ENCODE results near the gene NPIPA7.
"Not testable (repeated sequence)": the region's sequence is repeated elsewhere in the genome, so short reads cannot be mapped to it uniquely, and the experiment has no call there.

NPIPA7 gene

DNA sequence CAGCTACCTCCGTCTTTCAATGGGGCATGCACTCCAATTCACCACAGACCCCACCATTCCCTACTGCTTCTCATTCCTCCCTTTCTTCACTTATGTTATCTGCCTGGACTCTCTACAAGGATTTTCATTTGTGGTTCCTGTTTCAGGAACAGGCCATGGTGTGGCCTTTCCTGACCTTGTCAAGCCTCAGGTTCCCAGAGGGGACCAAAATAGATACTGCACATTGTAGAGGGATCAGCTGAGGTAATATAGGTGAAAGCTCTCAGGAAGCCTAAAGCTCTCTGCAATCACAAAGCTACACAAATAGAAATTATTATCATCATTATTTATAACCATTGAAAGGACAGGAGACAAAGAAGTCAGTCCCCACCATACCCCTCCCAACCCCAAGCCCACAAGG lies 41.6 kb downstream of the NPIPA7 start:
- not testable (repeated sequence) for FAIRE-seq

DNA sequence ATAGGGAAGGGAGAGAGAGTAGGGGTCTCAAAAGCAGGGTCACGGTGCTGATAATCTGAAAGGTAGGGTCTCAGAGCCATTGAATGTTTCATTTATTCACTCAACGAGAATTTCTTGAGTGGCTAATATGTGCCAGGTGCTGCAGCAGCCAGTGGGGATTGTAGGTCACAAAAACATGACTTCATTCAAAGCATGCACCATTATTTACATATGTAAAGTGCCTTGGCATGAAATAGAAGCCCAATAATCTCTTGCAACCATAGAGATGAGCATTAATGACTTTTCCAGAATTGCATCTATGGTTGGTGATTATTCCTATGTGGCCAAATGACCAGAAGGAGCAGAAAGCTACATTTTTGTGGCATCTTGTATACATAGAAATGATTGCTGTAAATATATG lies 46.2 kb downstream of the NPIPA7 start:
- not testable (repeated sequence) for FAIRE-seq

GRCh38 chr16:16431135-16431534 lies 52.2 kb downstream of the NPIPA7 start:
- not testable (repeated sequence) for FAIRE-seq

DNA sequence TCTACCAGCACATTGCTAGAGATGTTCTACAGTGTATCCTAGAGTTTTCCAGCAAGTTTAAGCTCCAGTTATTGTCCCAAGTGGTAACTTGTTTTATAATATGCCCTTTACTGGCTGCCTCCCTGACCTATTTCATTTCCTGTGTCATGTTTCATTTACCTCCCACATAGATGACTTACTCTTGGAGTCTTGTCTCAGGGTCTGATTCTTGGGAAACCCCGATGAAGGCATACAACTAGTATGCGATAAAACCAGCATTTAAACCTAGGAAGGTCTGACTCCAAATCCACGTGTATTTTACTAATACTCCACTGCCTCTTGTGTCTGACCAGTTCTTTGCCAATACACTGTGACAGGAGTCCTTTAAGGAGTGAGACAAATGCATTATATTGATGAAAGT lies 55.8 kb downstream of the NPIPA7 start:
- not testable (repeated sequence) for FAIRE-seq

DNA sequence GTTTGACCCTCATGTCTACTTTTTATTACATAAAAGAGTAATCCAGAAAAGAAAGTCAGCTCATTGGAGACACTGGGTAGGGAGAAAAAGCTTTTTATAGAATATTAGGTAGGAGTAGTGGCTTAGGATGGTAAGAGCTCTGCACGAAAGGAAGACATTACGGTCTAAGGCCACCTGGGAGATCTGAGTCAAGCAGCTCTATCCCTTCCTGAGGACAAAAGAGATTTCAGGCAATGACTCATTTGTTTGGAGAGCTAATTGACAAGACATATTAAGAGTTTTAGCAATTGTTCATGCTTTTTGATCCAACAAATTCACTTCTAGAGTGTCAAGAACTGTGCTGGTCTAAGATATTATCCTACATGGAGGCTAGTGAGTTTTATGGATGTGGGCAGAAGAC lies 62.5 kb downstream of the NPIPA7 start:
- FAIRE-seq = not testable (repeated sequence)
